GM12891 (cell line): ENCODE data around the gene LHFPL2.

ENCODE experiments used
- DNase-seq: peaks from one replicate; pipeline ENCODE4 v3.0.0; 2011; ENCODE audit warnings: low spot score; ENCODE audit not compliant: insufficient read length
- FAIRE-seq: peaks from 2 replicates; lab custom pipeline; 2011; peaks lifted over from hg19 to GRCh38; lab: Jason Lieb, UNC
- PAX5 ChIP-seq: IDR thresholded peaks from 2 replicates; pipeline ENCODE4 v1.6.1; 2011; ENCODE audit warnings: low read length, moderate library complexity, mild to moderate bottlenecking; ENCODE audit not compliant: insufficient read depth, severe bottlenecking
- POLR2A ChIP-seq: IDR thresholded peaks from 2 replicates; pipeline ENCODE4 v1.6.1; 2011; ENCODE audit warnings: low read depth, low read length, control low read depth
- POLR2AphosphoS5 ChIP-seq: IDR thresholded peaks from 2 replicates; pipeline ENCODE4 v1.6.1; 2011; ENCODE audit warnings: low read depth, low read length, control low read depth
- POU2F2 ChIP-seq: IDR thresholded peaks from 2 replicates; pipeline ENCODE4 v1.6.1; 2011; ENCODE audit warnings: low read depth, mild to moderate bottlenecking, control low read depth, low read length, moderate library complexity
- SPI1 ChIP-seq: IDR thresholded peaks from 2 replicates; pipeline ENCODE4 v1.6.1; 2011; ENCODE audit warnings: low read depth, low read length, control low read depth
- TAF1 ChIP-seq: IDR thresholded peaks from 2 replicates; pipeline ENCODE4 v1.6.1; 2011; ENCODE audit warnings: low read depth, low read length, control low read depth

The LHFPL2 gene

DNA sequence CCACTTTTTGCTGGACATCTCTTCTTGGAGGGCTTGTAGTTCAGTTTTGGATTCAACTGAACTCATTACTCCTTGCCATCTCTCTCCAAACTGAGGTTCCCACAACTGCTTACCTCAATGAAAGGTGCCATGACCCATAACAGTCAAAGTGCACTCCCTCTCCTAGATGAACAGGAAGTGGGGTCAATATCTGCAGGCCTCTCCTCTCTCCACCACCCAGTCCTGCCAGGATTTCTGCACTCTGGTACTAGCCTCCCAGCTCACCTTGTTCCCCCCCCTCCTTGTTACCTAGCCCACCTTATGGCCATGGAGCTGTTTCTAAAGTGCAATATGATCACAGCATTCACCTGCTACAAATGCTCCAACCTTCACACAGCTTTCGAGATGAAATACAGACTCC is 5.9 kb downstream of the LHFPL2 start:
- TF ChIP-seq SPI1 = no peak
- FAIRE-seq (no peak), DNase-seq (no peak)

DNA sequence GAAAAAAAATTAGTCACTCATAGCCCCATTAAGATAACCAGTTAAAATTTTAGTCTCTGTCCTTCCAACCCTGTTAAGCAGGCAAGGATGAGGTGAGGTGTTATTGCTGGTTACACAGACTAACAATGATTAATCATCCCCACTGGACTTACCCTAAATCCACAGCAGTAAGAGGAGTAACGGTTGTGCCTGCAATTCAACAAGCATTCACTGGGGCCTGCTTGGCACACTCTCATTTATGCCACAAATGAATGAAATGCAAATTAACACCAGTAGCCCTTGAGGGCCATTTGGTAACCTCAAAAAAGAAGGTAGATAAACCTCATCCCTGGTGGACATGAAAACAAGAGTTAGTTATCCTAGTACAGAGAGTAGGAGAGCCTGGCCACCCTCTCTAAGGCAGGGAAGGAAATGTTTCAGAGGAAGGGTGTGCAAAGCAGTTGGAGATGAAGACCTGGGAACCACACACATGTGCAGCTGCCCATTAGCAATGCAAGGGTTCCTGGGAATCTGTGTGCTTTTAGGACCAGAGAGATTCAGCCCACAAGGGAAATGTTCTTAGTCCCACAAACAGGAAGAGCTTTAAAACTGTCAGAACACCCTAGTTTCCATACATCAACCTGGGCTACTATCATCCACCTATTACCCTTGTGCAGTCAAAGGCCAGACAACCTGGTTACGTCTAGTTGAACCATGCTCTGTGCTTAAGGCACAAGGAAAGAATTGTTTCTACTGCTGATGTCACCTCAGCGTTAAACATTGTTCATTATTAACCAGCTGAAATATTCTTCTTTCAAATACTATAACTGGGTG is 7.7 kb downstream of the LHFPL2 start:
- DNase-seq (no peak), FAIRE-seq (peak; percentile 50)

DNA sequence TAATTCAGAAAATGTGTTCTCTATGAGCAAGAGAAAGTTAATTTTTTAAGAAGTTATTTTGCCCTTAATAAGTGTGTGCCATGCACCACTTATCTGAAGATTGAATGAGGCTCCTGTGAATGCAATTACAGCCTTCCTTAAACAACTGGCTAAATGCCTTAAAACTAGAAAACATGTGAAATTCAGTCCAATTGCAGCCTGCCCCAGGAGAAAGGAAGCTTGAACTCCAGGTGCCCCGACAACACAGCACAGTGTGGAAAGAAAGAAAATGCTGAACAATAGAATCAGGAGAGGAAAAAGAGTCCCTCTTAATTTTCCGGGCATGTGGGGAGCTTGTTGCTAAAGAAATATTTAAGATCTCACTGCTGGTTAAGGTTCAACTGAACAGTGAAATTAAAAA is 8.8 kb downstream of the LHFPL2 start:
- DNase-seq = no peak
- no peak for FAIRE-seq
- TF ChIP-seq SPI1 (no peak), POLR2A (no peak), TAF1 (no peak), PAX5 (no peak), POU2F2 (no peak), POLR2AphosphoS5 (no peak)

More for the DNA sequence above, 7.7 kb downstream of the LHFPL2 start:
- TF ChIP-seq PAX5 (no peak), TAF1 (no peak), POLR2A (no peak), SPI1 (no peak), POU2F2 (no peak), POLR2AphosphoS5 (no peak)

DNA sequence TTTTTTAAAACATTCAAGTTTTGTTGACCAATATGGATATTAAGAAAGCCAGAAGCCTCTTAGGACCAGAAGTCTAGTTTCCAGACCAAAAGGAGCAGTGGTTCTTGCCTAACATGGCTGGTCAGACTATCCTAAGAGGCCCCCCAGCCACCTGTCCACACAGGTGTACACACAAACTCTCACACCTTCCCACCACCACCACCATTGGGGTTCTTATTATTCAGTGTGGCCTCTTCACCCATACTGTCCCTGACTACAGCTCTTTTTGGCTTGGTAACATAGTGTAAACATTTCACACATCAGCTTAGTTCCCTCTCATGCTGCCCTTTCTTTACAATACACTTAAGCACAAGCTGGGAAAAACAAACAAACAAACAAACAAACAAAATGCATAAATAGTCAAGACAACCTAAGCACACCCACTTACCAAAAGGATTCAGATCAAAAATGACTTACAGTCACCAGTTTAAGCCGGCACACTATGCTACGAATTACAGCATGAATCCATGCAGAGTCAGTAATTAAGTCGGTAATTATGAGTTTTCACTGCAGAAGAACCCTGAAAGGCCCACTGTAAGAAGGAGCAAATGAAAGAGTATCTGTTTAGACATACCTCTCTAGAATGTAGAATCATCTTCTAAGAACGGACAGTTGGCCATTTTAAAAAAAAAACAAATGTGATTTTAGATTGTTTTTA is 9.5 kb downstream of the LHFPL2 start:
- FAIRE-seq (peak; percentile 23), DNase-seq (no peak)
- TF ChIP-seq POU2F2 = no peak
- no peak for TF ChIP-seq PAX5
- TF ChIP-seq TAF1 = no peak
- TF ChIP-seq POLR2A = no peak
- TF ChIP-seq SPI1 = no peak
- TF ChIP-seq POLR2AphosphoS5 = no peak

DNA sequence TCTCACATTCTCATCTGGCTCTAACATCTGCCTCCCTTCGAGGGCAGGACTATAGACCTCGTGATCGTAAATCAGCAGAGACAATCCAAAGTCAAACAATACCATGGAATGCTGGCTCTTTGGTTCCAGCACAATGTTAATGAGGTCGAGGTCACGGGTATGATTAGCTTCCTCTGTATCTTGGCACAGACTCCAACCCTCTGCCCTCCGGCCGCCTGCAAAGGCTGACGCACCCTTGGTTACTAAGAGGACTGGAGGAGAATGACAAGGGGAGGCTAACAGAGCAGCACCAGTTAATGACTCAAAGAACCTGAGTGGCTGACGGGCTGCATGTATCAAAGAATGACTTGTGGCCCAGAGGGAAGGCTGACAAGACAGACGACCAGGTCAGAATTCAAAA is 10.1 kb downstream of the LHFPL2 start:
- DNase-seq = no peak
- TF ChIP-seq POU2F2 (no peak), PAX5 (no peak), POLR2AphosphoS5 (no peak), POLR2A (no peak), TAF1 (no peak), SPI1 (no peak)
- no peak for FAIRE-seq

DNA sequence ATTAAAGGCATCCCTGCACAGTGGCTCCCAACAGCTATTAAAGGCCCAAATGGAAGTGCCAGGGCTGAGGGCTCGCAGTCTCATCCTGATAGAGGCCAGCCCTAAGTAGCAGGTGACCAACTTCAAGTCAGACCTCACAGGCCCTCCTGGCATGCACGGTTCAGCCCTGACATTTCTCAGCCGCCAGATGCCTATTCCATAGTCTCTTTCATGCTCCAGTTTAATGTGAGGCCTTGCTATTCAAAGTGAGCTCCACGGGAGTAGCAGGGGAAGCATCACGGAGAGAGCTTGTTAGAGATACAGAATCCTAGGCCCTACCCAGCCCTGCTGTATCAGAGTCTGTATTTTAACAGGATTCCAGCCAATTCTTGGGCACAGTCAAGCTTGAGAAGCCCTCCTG is 11.1 kb downstream of the LHFPL2 start:
- TF ChIP-seq POLR2AphosphoS5 (no peak), PAX5 (no peak), TAF1 (no peak), SPI1 (no peak), POLR2A (no peak), POU2F2 (no peak)
- no peak for DNase-seq
- FAIRE-seq = no peak

DNA sequence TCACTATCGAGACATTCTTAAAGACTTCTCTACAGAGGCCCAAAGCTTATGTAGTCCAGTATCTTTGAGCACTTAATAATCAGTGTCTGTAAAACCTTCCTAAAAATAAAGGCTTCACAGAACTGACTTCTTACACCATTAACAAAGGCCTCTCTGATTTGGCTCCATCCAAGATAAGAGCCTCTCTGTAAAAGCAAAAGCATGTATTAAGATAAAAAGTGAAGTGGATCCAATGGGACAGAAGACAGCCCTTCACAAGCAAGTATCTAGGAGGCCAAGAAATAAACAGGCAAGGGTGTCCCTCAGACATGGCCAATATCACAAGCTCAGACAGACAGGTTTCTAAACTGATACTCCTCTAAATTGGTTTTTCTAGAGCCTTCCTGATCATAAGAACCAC is 11.9 kb downstream of the LHFPL2 start:
- FAIRE-seq (no peak), DNase-seq (no peak)
- TF ChIP-seq POLR2A (no peak), POU2F2 (no peak), SPI1 (no peak), POLR2AphosphoS5 (no peak), PAX5 (no peak), TAF1 (no peak)

DNA sequence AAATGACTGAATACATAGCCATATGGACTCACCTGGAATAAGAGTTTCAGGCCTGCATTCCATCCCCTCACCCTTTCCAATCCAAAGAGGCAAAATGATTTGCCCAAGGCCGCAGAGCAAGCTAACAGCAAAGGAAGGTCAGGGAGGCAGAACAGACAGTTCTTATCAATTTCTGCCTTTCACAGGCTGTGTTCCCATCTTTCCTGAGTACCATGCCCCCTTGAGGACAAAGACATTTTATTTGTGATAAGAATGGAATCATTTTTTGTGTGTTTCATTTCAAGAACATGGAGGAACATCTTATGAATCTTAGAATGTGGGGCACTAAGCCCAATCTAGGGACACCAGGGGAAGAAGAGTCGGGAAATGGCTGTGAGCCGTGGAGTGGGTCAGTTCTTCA is 13.9 kb downstream of the LHFPL2 start:
- DNase-seq (no peak), FAIRE-seq (no peak)
- TF ChIP-seq PAX5 (no peak), SPI1 (no peak), TAF1 (no peak), POU2F2 (no peak), POLR2A (no peak), POLR2AphosphoS5 (no peak)

DNA sequence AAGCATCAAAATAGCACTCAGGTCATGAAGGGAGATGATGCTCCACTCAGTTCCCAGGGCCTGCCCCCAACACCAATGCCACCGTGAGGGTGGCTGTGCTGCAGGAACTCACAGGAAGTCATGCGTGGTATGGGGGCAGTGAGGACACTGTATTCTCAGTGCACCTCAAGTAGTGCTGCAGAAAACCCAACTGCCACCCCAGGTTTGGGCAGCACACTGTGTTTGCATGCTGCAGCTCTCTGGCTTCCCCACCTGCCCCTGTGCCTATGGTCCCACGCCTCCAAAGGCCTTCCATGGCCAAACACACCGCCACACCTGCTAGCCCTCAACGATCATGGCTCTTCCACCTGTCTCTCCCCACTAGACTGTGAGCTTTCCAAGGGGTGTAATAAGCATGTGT is 14.3 kb downstream of the LHFPL2 start:
- DNase-seq (no peak), FAIRE-seq (peak; percentile 33)
- TF ChIP-seq POLR2A = no peak
- TF ChIP-seq SPI1 = no peak
- no peak for TF ChIP-seq PAX5
- no peak for TF ChIP-seq POLR2AphosphoS5
- no peak for TF ChIP-seq POU2F2
- no peak for TF ChIP-seq TAF1

DNA sequence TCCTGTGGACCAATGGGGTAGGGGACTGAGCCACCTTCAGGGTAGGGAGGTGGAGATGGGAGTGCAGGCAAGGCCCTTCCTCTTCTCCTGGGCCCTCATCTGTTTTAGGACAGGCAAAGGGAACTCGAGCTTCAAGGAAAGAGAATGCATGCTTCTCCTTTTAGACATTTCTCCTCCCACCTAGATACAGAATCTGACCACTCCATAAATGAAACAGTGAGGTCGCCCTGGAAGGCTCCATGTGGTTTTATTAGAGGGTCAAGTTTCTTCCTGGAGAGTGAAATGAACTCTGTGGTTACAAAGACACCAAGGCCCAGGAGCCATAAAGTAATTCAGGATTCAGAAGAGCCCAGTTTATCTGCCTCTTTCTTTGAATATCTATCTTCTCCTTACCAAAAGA is 14.9 kb downstream of the LHFPL2 start:
- TF ChIP-seq POLR2AphosphoS5 = no peak
- DNase-seq = no peak
- no peak for FAIRE-seq
